SU-DHL-6 (cell line): ENCODE measurements around the gene TJP2.

Experiments
- EZH2phosphoT487 ChIP-seq: fragments of 200-600 bp; sonication (generic), shearing (Covaris generic); conservative IDR thresholded peaks from 2 replicates; pipeline ENCODE4 v1.6.1; 2018; ENCODE audit warnings: mild to moderate bottlenecking, antibody characterized with exemption, low read length, moderate library complexity, mixed read lengths
- TF ChIP-seq, protein P1 (sequence below): fragments of 200-600 bp; sonication (generic); IDR thresholded peaks from one replicate; pipeline ENCODE4 v1.5.1; 2017; ENCODE audit warnings: antibody characterized with exemption, mild to moderate bottlenecking, low read length, moderate library complexity; ENCODE audit not compliant: insufficient read depth, poor library complexity, severe bottlenecking

DNA sequence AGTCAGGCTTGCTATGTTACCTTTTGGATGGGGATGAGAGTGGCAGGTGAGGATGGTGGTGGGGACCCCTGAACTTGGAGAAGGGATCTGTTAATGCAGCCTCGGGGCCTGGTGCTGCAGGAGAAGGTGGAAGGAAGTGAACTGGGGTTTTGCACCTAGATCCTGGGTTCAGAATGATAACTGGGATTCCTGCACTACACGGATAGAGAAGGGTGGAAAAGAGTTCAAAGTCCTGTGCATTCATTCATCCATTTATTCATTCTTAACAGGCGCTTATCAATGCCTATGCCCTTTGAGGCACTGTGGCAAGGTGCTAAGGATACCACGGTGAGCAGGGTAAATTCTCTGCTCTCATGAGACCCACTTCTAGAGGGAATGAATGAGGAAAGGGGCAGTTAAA, 41.7 kb upstream of the TJP2 start:
- TF ChIP-seq, protein P1, sequence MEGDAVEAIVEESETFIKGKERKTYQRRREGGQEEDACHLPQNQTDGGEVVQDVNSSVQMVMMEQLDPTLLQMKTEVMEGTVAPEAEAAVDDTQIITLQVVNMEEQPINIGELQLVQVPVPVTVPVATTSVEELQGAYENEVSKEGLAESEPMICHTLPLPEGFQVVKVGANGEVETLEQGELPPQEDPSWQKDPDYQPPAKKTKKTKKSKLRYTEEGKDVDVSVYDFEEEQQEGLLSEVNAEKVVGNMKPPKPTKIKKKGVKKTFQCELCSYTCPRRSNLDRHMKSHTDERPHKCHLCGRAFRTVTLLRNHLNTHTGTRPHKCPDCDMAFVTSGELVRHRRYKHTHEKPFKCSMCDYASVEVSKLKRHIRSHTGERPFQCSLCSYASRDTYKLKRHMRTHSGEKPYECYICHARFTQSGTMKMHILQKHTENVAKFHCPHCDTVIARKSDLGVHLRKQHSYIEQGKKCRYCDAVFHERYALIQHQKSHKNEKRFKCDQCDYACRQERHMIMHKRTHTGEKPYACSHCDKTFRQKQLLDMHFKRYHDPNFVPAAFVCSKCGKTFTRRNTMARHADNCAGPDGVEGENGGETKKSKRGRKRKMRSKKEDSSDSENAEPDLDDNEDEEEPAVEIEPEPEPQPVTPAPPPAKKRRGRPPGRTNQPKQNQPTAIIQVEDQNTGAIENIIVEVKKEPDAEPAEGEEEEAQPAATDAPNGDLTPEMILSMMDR, result no peak
- no peak for TF ChIP-seq EZH2phosphoT487
